ENCODE data around the gene KRTAP4-1.
"Not testable (repeated sequence)": the region's sequence is repeated elsewhere in the genome, so short reads cannot be mapped to it uniquely, and the experiment has no call there.

KRTAP4-1 gene

GRCh38 chr17:41160648-41161047, 24.1 kb downstream of the KRTAP4-1 start, which contains the start of gene KRTAP4-4:
Gene KRTAP4-4, minus strand, starts transcription at chr17:41160748. Its CDS starts 57 bp downstream, at chr17:41160691.
- ChIA-PET POLR2A (no interaction called here), CTCF (no interaction called here)
- DNase-seq (ENCODE audit: extremely low spot score) = no peak
- TF ChIP-seq, protein P1, sequence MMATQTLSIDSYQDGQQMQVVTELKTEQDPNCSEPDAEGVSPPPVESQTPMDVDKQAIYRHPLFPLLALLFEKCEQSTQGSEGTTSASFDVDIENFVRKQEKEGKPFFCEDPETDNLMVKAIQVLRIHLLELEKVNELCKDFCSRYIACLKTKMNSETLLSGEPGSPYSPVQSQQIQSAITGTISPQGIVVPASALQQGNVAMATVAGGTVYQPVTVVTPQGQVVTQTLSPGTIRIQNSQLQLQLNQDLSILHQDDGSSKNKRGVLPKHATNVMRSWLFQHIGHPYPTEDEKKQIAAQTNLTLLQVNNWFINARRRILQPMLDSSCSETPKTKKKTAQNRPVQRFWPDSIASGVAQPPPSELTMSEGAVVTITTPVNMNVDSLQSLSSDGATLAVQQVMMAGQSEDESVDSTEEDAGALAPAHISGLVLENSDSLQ (IDR thresholded peaks at IDR 0.05) = no peak
- no peak for TF ChIP-seq ELF4 (IDR thresholded peaks at IDR 0.05)
- TF ChIP-seq LEF1 (IDR thresholded peaks at IDR 0.05; ENCODE audit: borderline replicate concordance) = no peak
- TF ChIP-seq ZNF384 (IDR thresholded peaks at IDR 0.05) = no peak
- no peak for TF ChIP-seq FOXK2 (IDR thresholded peaks at IDR 0.05)
- TF ChIP-seq ARNT (IDR thresholded peaks at IDR 0.05) = no peak
- no peak for TF ChIP-seq FOXA1 (IDR thresholded peaks at IDR 0.05)
- TF ChIP-seq TARDBP (IDR thresholded peaks at IDR 0.05) = no peak
- no peak for TF ChIP-seq FOXM1 (IDR thresholded peaks at IDR 0.05; ENCODE audit: borderline replicate concordance)
- TF ChIP-seq SP1 (IDR thresholded peaks at IDR 0.05) = no peak
- no peak for TF ChIP-seq L3MBTL2 (conservative IDR thresholded peaks at IDR 0.05)
- no peak for TF ChIP-seq SUZ12 (IDR thresholded peaks at IDR 0.05)
- TF ChIP-seq NFRKB (IDR thresholded peaks at IDR 0.05) = no peak
- no peak for TF ChIP-seq HDGF (IDR thresholded peaks at IDR 0.05; ENCODE audit: borderline replicate concordance)
- no peak for TF ChIP-seq CTBP1 (IDR thresholded peaks at IDR 0.05; ENCODE audit: borderline replicate concordance)
- no peak for TF ChIP-seq BHLHE40 (IDR thresholded peaks at IDR 0.05; ENCODE audit: borderline replicate concordance)

- POLR2A ChIA-PET; CTCF ChIA-PET; DNase-seq (ENCODE audit: extremely low spot score): not testable (repeated sequence)
Measured at GRCh38 chr17:41160190-41160589, 24.5 kb downstream of the KRTAP4-1 start.

- no peak for TF ChIP-seq SP1 (IDR thresholded peaks at IDR 0.05)
- no peak for TF ChIP-seq LEF1 (IDR thresholded peaks at IDR 0.05; ENCODE audit: borderline replicate concordance)
- no peak for TF ChIP-seq FOXM1 (IDR thresholded peaks at IDR 0.05; ENCODE audit: borderline replicate concordance)
- no peak for TF ChIP-seq ARNT (IDR thresholded peaks at IDR 0.05)
- no peak for TF ChIP-seq FOXK2 (IDR thresholded peaks at IDR 0.05)
- no peak for TF ChIP-seq TARDBP (IDR thresholded peaks at IDR 0.05)
- TF ChIP-seq CTBP1 (IDR thresholded peaks at IDR 0.05; ENCODE audit: borderline replicate concordance) = no peak
- TF ChIP-seq HDGF (IDR thresholded peaks at IDR 0.05; ENCODE audit: borderline replicate concordance) = no peak
- TF ChIP-seq FOXA1 (IDR thresholded peaks at IDR 0.05) = no peak
- TF ChIP-seq NFRKB (IDR thresholded peaks at IDR 0.05) = no peak
- TF ChIP-seq ZNF384 (IDR thresholded peaks at IDR 0.05) = no peak
- POLR2A ChIA-PET = no interaction called here
- CTCF ChIA-PET = interaction anchor here (0.6 kb wide), 1 partner anchor 294 kb away, joined by 3 read pairs; no protein-coding TSS in a partner anchor
- no peak for DNase-seq (ENCODE audit: extremely low spot score)
Measured at GRCh38 chr17:41153856-41154255, 30.9 kb downstream of the KRTAP4-1 start.

DNA sequence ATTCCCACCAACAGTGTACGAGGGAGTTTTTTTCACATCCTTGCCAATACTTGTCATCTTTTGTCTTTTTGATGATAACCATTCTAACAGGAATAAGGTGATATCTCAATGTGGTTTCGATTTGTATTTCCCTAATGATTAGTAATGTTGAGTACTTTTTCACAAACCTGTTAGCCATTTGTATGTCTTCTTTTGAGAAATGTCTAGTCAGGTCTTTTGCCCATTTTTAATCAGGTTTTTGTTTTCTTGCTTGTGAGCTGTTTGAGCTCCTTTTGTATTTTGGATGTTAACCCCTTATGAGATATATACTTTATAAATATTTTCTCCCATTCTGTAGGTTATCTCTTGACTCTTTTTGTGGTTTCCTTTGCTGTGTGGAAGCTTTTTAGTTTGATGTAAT, 33.2 kb downstream of the KRTAP4-1 start:
- DNase-seq (ENCODE audit: extremely low spot score) = no peak
- CTCF ChIA-PET = no interaction called here
- POLR2A ChIA-PET = no interaction called here
- TF ChIP-seq L3MBTL2 (conservative IDR thresholded peaks at IDR 0.05) (no peak), SP1 (IDR thresholded peaks at IDR 0.05) (no peak), FOXA1 (IDR thresholded peaks at IDR 0.05) (no peak), FOXK2 (IDR thresholded peaks at IDR 0.05) (no peak), ARNT (IDR thresholded peaks at IDR 0.05) (no peak), HDGF (IDR thresholded peaks at IDR 0.05; ENCODE audit: borderline replicate concordance) (no peak), CTBP1 (IDR thresholded peaks at IDR 0.05; ENCODE audit: borderline replicate concordance) (no peak)
- TF ChIP-seq, protein P1 (IDR thresholded peaks at IDR 0.05) = no peak

GRCh38 chr17:41150026-41150425, 34.7 kb downstream of the KRTAP4-1 start:
- no peak for DNase-seq (ENCODE audit: extremely low spot score)
- TF ChIP-seq BHLHE40 (IDR thresholded peaks at IDR 0.05; ENCODE audit: borderline replicate concordance) (no peak), TARDBP (IDR thresholded peaks at IDR 0.05) (no peak), CTBP1 (IDR thresholded peaks at IDR 0.05; ENCODE audit: borderline replicate concordance) (no peak)
- POLR2A ChIA-PET = no interaction called here
- CTCF ChIA-PET = no interaction called here

DNA sequence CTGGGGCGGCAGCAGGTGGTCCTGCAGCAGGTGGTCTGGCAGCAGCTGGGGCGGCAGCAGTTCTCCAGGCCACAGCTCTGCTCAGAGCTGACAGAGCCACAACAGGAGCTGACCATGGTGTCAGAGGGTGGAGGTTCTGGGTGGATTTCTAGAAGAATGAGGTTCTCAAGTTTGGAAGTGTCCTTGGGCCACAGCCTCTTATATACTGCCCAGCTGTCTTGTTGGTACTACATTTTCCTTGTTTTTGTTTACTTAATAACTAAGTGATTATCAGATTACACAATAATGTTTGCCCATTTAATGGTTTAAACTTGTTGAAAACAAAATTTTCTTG, 35.1 kb downstream of the KRTAP4-1 start, which contains the start of gene KRTAP4-5:
TSS of gene KRTAP4-5 (minus strand) at position 174 of the 334 bp plus-strand sequence. CDS start at position 116, 58 bp downstream.
- no peak for TF ChIP-seq L3MBTL2 (conservative IDR thresholded peaks at IDR 0.05)
- no peak for TF ChIP-seq CTBP1 (IDR thresholded peaks at IDR 0.05; ENCODE audit: borderline replicate concordance)
- TF ChIP-seq FOXM1 (IDR thresholded peaks at IDR 0.05; ENCODE audit: borderline replicate concordance) = no peak
- no peak for TF ChIP-seq ELF4 (IDR thresholded peaks at IDR 0.05)
- no peak for TF ChIP-seq TARDBP (IDR thresholded peaks at IDR 0.05)
- no peak for TF ChIP-seq HDGF (IDR thresholded peaks at IDR 0.05; ENCODE audit: borderline replicate concordance)
- TF ChIP-seq FOXA1 (IDR thresholded peaks at IDR 0.05) = no peak
- no peak for TF ChIP-seq LEF1 (IDR thresholded peaks at IDR 0.05; ENCODE audit: borderline replicate concordance)
- TF ChIP-seq NFRKB (IDR thresholded peaks at IDR 0.05) = no peak
- TF ChIP-seq ARNT (IDR thresholded peaks at IDR 0.05) = no peak
- no peak for TF ChIP-seq ZNF384 (IDR thresholded peaks at IDR 0.05)
- no peak for TF ChIP-seq SP1 (IDR thresholded peaks at IDR 0.05)
- TF ChIP-seq SUZ12 (IDR thresholded peaks at IDR 0.05) = no peak
- no peak for TF ChIP-seq BHLHE40 (IDR thresholded peaks at IDR 0.05; ENCODE audit: borderline replicate concordance)
- no peak for TF ChIP-seq FOXK2 (IDR thresholded peaks at IDR 0.05)
- TF ChIP-seq, protein P1 (IDR thresholded peaks at IDR 0.05) = no peak
- CTCF ChIA-PET = no interaction called here
- POLR2A ChIA-PET = no interaction called here

GRCh38 chr17:41148971-41149651, 35.6 kb downstream of the KRTAP4-1 start:
- POLR2A ChIA-PET; DNase-seq (ENCODE audit: extremely low spot score); CTCF ChIA-PET: not testable (repeated sequence)

More for the DNA sequence above, 35.1 kb downstream of the KRTAP4-1 start, which contains the start of gene KRTAP4-5:
- DNase-seq (ENCODE audit: extremely low spot score) = no peak

Data from HEK293T (cell line).